Measurements from ENCODE around the gene PAPPA.

DNA sequence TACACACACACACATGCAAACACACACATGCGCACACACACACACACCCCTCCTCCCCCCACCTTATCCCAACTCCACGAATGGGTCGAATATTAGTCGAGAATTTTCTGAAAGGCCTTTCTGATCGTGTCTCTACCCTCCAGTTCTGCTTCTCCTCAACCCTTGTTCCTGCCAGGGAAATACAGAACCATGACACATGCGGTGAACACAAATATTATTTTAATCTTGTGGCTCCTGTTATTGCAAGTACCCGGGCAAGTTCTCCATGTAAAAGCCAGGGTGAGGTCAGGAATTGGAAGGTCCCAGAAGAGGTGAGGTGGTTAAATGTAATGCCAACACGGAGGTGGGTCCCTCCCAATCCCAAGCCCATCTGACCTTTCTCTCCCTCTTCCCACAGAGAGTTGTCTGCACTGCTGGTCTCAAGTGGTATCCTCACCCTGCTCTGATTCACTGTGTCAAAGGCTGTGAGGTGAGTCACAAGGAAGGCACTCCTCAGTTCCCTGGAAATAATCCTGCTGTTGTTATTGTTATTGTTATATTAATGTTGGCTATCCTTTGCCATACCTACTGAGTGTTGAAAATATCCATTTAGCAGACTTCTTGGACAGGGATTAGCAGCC lies 223.7 kb downstream of the PAPPA start:
- TF ChIP-seq, protein P1, sequence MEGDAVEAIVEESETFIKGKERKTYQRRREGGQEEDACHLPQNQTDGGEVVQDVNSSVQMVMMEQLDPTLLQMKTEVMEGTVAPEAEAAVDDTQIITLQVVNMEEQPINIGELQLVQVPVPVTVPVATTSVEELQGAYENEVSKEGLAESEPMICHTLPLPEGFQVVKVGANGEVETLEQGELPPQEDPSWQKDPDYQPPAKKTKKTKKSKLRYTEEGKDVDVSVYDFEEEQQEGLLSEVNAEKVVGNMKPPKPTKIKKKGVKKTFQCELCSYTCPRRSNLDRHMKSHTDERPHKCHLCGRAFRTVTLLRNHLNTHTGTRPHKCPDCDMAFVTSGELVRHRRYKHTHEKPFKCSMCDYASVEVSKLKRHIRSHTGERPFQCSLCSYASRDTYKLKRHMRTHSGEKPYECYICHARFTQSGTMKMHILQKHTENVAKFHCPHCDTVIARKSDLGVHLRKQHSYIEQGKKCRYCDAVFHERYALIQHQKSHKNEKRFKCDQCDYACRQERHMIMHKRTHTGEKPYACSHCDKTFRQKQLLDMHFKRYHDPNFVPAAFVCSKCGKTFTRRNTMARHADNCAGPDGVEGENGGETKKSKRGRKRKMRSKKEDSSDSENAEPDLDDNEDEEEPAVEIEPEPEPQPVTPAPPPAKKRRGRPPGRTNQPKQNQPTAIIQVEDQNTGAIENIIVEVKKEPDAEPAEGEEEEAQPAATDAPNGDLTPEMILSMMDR (conservative IDR thresholded peaks at IDR 0.05) = no peak
- no peak for TF ChIP-seq EZH2 (IDR thresholded peaks at IDR 0.05; ENCODE audit: low read depth)

Data from PC-9 (cell line).